Head of caudate nucleus (tissue), 42 donors: Measurements from ENCODE around the gene NLRX1.
"Not testable (repeated sequence)": the region's sequence is repeated elsewhere in the genome, so short reads cannot be mapped to it uniquely, and the experiment has no call there.

ENCODE experiments used
- DNase-seq, 42 donors: peaks; one replicate each; pipeline versions ENCODE4 v3.0.0 to v3.0.0-alpha.2; 2020 to 2021; ENCODE audit warnings: mixed read lengths in 7 of 42
- intact Hi-C: fragments of 100-400 bp; cut with DNase I; formaldehyde crosslinking; loops from one replicate; pipeline ENCODE4 v1.15.0; 2022

The NLRX1 gene

GRCh38 chr11:119202554-119202953 lies 34.0 kb downstream of the NLRX1 start:
- intact Hi-C loops = no loop called here
- DNase-seq = no peak

- intact Hi-C loops = no loop called here
- no peak for DNase-seq
Measured at GRCh38 chr11:119204066-119204465, 35.5 kb downstream of the NLRX1 start.

- DNase-seq = peak in 18 of 42 donors; percentile 15 to 58 (median 28)
- intact Hi-C loops = loop anchor here (5.0 kb wide), 1 partner anchor 112 kb away; the partner anchor contains the start of gene MCAM
Measured at GRCh38 chr11:119205080-119205479, 36.6 kb downstream of the NLRX1 start.

GRCh38 chr11:119205574-119206510 lies 37.3 kb downstream of the NLRX1 start, which contains the start of gene CBL:
Gene CBL, plus strand, starts transcription at chr11:119206339. Its CDS starts 79 bp downstream, at chr11:119206418.
- peak; percentile 88 to 99 (median 96) for DNase-seq
- intact Hi-C loops = loop anchor here (5.0 kb wide), 1 partner anchor 111 kb away; the partner anchor contains the start of gene MCAM

DNA sequence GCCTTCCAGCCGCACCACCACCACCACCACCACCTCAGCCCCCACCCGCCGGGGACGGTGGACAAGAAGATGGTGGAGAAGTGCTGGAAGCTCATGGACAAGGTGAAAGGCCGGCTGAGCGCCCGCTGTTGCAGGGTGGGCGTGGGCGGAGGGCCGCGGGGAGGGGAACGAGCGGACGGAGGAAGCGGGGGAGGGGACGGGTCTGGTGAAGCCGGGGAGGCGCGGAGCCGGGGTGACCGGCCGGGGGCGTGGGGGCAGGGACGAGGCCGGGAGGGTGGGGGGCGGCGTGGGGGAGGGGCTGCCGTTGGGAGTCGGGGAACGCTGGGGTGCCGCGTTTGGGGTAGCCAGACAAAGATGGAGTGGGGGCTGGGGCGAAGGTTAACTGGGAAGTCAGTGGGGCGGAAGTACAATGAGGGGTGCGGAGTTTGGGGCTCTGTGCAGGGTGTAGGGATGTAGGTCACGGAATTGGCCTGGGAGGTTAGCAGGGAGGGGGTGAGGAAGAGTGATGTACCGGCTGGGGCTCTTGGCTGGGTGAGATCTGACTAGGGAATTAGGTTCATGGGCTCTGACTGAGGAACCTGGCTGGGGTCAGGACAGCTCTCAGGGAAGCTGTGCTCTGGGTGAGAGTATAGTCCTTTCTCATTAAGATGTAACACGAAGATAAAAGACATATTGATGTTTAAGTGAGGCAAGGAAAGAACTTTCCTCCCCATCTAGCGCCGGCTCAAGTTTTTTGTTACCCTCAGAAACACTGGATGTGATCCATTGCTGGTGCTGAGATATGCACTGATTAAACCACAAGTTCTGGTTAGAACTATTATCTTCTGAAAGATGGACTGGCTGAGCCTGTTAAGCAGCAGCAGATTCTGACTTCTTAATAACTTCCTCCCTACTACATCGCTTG lies 38.2 kb downstream of the NLRX1 start:
- peak in 32 of 42 donors; percentile 9 to 69 (median 45) for DNase-seq
- intact Hi-C loops = loop anchor here (5.0 kb wide), 1 partner anchor 111 kb away; the partner anchor contains the start of gene MCAM

GRCh38 chr11:119207415-119207960 lies 39.0 kb downstream of the NLRX1 start:
- no peak for DNase-seq

GRCh38 chr11:119209186-119209585 lies 40.7 kb downstream of the NLRX1 start:
- intact Hi-C loops = loop anchor here (5.0 kb wide), 1 partner anchor 108 kb away; the partner anchor contains the start of gene MCAM
- peak in 1 of 42 donors; percentile 33 for DNase-seq

More at GRCh38 chr11:119207415-119207960, 39.0 kb downstream of the NLRX1 start:
- intact Hi-C loops = loop anchor here (5.0 kb wide), 1 partner anchor 110 kb away; the partner anchor contains the start of gene MCAM

DNA sequence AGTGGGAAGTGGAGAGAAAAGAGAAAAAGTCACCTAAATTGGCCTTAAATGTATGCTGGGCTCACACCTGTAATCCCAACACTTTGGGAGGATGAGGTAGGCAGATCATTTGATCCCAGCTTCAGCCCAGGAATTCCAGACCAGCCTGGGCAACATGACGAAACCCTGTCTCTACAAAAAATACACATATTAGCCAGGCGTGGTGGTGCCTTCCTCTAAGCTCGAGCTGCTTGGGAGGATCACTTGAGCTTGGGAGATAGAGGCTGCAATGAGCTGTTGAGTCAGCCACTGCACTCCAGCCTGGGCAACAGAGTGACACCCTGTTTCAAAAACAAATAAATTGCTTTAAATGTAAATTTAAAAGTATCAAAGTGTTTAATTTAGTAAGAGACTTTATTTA lies 41.5 kb downstream of the NLRX1 start:
- peak in 1 of 42 donors; percentile 21 for DNase-seq
- intact Hi-C loops = no loop called here

GRCh38 chr11:119218141-119218878 lies 49.8 kb downstream of the NLRX1 start:
- DNase-seq = peak in 1 of 42 donors; percentile 38
- intact Hi-C loops = no loop called here

- DNase-seq = peak in 10 of 42 donors; percentile 8 to 61 (median 31)
- intact Hi-C loops = no loop called here
Measured at GRCh38 chr11:119222308-119222707, 53.8 kb downstream of the NLRX1 start.

DNA sequence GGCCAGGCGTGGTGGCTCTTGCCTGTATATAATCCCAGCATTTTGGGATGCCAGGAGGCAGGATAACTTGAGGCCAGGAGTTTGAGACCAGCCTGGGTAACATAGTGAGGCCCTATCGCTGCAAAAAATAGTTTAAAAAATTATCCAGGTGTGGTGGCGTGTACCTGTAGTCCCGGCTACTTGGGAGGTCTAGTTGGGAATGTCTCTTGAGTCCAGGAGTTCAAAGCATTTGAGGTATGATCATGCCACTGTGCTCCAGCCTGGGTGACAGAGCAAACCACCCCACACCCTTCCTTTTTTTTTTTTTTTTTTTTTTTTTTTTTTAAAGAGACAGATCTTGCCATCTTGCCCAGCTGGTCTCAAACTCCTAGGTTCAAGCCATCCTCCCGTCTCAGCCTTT lies 54.4 kb downstream of the NLRX1 start:
- peak in 1 of 42 donors; percentile 32 for DNase-seq
- intact Hi-C loops = no loop called here

DNA sequence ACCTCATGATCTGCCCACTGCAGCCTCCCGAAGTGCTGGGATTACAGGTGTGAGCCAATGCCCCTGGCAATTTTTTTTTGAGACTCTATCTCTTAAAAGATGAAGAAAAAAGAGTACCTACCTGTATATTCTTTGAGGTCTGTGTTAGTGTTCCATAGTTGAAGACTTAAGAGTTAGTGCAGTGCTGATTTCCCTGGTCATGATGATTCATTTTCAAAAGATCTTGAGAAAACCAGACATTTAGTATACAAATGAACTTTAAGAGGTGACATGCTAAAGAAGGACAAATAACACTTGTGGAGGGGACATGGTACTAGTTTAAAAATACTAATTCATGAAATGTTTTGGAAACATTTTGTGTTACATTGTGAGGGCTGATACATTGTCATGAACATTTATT lies 55.3 kb downstream of the NLRX1 start:
- no peak for DNase-seq
- intact Hi-C loops = no loop called here

DNA sequence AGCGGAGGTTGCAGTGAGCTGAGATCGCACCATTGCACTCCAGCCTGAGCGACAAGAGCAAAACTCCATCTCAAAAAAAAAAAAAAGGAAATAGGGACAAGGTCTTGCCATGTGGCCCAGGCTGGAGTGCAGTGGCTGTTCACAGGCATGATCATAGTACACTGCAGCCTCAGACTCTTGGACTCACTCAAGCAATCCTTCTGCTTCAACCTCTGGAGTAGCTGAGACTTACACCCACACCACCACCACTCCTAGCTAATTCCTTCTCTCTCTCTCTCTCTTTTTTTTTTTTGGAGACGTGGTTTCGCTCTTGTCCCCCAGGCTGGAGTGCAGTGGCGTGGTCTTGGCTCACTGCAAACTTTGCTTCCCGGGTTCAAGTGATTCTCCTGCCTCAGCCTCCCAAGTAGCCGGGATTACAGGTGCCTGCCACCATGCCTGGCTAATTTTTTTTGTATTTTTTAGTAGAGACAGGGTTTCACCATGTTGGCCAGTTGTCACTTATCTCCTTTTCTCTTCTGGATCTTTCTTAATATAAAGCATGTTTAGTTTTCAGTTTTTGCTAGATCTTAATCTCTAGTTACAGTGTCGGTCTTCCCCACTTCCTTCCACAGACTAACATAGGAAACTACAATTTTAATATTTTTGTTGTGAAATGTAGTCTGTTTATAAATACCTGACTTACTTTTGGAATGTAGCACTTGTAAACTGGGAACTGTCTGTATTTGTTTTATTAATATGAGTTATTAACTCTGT lies 60.2 kb downstream of the NLRX1 start:
- intact Hi-C loops = not testable (repeated sequence)
- DNase-seq = peak in 1 of 42 donors; percentile 19

- DNase-seq = no peak
- intact Hi-C loops = no loop called here
Measured at GRCh38 chr11:119229288-119229672, 60.8 kb downstream of the NLRX1 start.

GRCh38 chr11:119229741-119230140 lies 61.2 kb downstream of the NLRX1 start:
- intact Hi-C loops = no loop called here
- no peak for DNase-seq
